Keratinocyte (primary cell): ENCODE measurements around the gene ALDOA.

ENCODE experiments used
- CTCF ChIP-seq, 3 experiments: IDR thresholded peaks in 1 of 3; conservative IDR thresholded peaks in 1 of 3; optimal IDR thresholded peaks in 1 of 3; 2 replicates in 2 of 3; 3 replicates in 1 of 3; pipeline versions ENCODE3 to v1.5.1; 2011; ENCODE audit warnings: low read length in 3 of 3, mild to moderate bottlenecking in 3 of 3, moderate library complexity in 2 of 3, control low read depth in 1 of 3, inconsistent platforms in 1 of 3; ENCODE audit not compliant: insufficient read depth in 2 of 3; ENCODE audit errors: extremely low read depth in 1 of 3
- EZH2 ChIP-seq: IDR thresholded peaks from one replicate; pipeline ENCODE4 v1.6.1; 2012; ENCODE audit warnings: inconsistent platforms, mild to moderate bottlenecking, low read length, moderate library complexity

GRCh38 chr16:30060346-30060745 is 5.2 kb upstream of the ALDOA start:
- TF ChIP-seq CTCF (optimal IDR thresholded peaks at IDR 0.05 in 1 of 3, IDR thresholded peaks at IDR 0.05 in 1 of 3, conservative IDR thresholded peaks at IDR 0.05 in 1 of 3; ENCODE audit: extremely low read depth in 1 of 3, insufficient read depth in 2 of 3, low read length in 3 of 3) (no peak), EZH2 (no peak)
